Measurements from ENCODE around the gene MRTFA. TPM values are rescaled to one million over a fixed set of nuclear protein-coding genes. Genes with fewer than 3 reads are reported as not detected.
"Not testable (repeated sequence)": the region's sequence is repeated elsewhere in the genome, so short reads cannot be mapped to it uniquely, and the experiment has no call there.

Gene MRTFA
- total and polyA plus RNA-seq, 8 donors = 13.6 to 35.3 (median 24.1) TPM

- 45 to 57% methylated on average over 6 of the region's 6 CpGs for WGBS, 2 donors
- H3K27me3 ChIP-seq = no peaks in the 10 kb centered on the region
- H3K27ac ChIP-seq = peak overlapping the region; percentile 19 to 92 (median 76)
- no peaks in the 10 kb centered on the region for H3K9me3 ChIP-seq
- FAIRE-seq (no peak), DNase-seq (no peak), ATAC-seq (no peak)
- TF ChIP-seq CTCF (IDR thresholded peaks at IDR 0.05) = no peak
- no peaks in the 10 kb centered on the region for H3K36me3 ChIP-seq
- intact Hi-C loops (cut with DNase I) = no loop called here
- no peak overlapping the region for H3K4me3 ChIP-seq
- H3K4me1 ChIP-seq = peaks cover 54 to 68% (median 66%) of the 10 kb centered on the region in 3 donors
Measured at GRCh38 chr22:40507491-40507890, 129.0 kb downstream of the MRTFA start.

- intact Hi-C loops (cut with DNase I) = no loop called here
- Histone ChIP-seq H3K4me1 (peaks cover 48 to 61% (median 58%) of the 10 kb centered on the region in 3 donors), H3K27ac (peak overlapping the region in 1 of 4 donors; percentile 91), H3K9me3 (no peaks in the 10 kb centered on the region), H3K27me3 (no peaks in the 10 kb centered on the region), H3K4me3 (no peak overlapping the region), H3K36me3 (no peaks in the 10 kb centered on the region)
- TF ChIP-seq CTCF (IDR thresholded peaks at IDR 0.05) = no peak
- no peak for DNase-seq
- 83 to 86% methylated on average over 3 of the region's 3 CpGs for WGBS, 2 donors
- FAIRE-seq = no peak
- no peak for ATAC-seq
Measured at GRCh38 chr22:40506762-40507161, 129.8 kb downstream of the MRTFA start.

DNA sequence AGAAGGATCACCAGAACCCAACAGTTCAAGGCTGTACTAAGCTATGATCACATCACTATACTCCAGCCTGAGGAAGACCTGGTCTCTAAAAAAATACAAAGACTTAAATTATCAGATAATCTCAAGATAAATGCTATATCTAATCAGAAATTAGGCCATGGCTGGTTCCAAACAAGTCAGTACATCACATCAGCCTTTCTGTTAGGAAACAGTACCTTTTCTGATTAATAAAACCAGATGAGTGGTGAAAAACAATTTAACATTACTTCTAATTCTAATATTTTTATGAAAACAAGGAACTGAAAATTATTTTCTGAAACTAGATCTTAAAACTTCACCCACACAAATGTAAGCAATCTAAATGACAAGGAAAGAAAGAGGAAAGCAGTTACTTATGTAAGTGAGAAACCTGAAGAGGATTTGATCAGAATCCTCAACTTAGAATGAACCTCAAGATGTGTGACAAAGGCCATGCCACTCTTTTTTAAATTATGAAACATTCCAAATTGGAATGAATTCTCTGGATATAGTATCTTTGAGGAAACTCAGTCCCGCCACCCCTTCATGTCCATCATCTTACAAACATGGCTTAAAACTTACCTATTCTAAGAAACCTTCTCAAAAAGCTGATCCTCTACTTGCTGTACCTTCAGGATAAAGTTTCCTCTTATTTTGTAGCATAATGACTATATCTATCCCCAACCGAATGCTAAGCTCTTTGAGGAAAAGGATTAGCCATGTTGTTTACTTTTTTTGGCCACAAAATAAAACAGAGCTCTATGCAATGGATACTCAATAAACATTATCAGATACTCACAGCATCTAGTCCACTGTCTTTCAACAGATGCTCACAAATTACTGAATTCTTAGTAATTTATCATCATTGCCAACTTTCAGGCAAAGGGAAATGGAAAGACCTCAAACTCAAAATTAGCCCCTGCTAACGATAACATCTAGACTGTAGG lies 132.0 kb downstream of the MRTFA start:
- H3K4me1 ChIP-seq = peaks cover 30 to 44% (median 43%) of the 10 kb centered on the region in 3 donors
- H3K27me3 ChIP-seq = no peaks in the 10 kb centered on the region
- no peak overlapping the region for H3K4me3 ChIP-seq
- DNase-seq = no peak
- H3K27ac ChIP-seq = no peak overlapping the region
- no peaks in the 10 kb centered on the region for H3K9me3 ChIP-seq
- intact Hi-C loops (cut with DNase I) = no loop called here
- no peaks in the 10 kb centered on the region for H3K36me3 ChIP-seq
- no peak for TF ChIP-seq CTCF (IDR thresholded peaks at IDR 0.05)
- 59 to 63% methylated on average over 3 of the region's 3 CpGs for WGBS, 2 donors
- no peak for FAIRE-seq
- no peak for ATAC-seq

DNA sequence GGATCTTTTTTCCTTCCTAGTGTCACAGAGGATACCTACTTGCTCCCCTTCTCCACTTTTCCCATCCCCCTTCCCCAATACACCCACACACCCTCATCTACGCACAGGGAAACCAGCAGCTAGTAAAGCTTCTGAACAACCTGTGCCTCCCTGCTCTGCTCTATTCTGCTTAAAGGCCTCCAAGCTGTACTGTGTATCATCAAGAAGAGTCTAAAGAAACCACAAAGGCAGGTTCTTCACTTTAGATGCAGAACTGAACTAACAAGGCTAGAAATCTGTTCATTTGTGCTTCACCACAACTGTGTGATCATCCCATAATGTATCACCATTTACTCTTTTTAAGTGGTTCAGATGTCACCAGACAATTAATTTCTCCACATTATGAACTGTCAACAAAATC lies 133.6 kb downstream of the MRTFA start:
- no peaks in the 10 kb centered on the region for H3K27me3 ChIP-seq
- no peak overlapping the region for H3K4me3 ChIP-seq
- FAIRE-seq = no peak
- no peaks in the 10 kb centered on the region for H3K9me3 ChIP-seq
- TF ChIP-seq CTCF (IDR thresholded peaks at IDR 0.05) = no peak
- no peaks in the 10 kb centered on the region for H3K36me3 ChIP-seq
- intact Hi-C loops (cut with DNase I) = no loop called here
- H3K4me1 ChIP-seq = peaks cover 31 to 42% (median 41%) of the 10 kb centered on the region in 3 donors
- no peak for ATAC-seq
- WGBS, 2 donors = 94 to 98% methylated on average over 1 of the region's 1 CpG
- no peak overlapping the region for H3K27ac ChIP-seq
- no peak for DNase-seq

- intact Hi-C loops (cut with DNase I); H3K9me3 ChIP-seq; H3K4me3 ChIP-seq; H3K27ac ChIP-seq; H3K36me3 ChIP-seq; ATAC-seq; FAIRE-seq; H3K27me3 ChIP-seq; DNase-seq: not testable (repeated sequence)
- 68 to 72% methylated on average over 4 of the region's 5 CpGs for WGBS, 2 donors
- peaks cover 19 to 33% (median 23%) of the 10 kb centered on the region in 3 donors for H3K4me1 ChIP-seq
Measured at GRCh38 chr22:40500465-40500786, 136.1 kb downstream of the MRTFA start.
